ENCODE data around the gene CELF1. TPM values are rescaled to one million over a fixed set of nuclear protein-coding genes. Genes with fewer than 3 reads are reported as not detected.

The CELF1 gene
- total RNA-seq, 1 experiment from 2014 or later, result 157 TPM

DNA sequence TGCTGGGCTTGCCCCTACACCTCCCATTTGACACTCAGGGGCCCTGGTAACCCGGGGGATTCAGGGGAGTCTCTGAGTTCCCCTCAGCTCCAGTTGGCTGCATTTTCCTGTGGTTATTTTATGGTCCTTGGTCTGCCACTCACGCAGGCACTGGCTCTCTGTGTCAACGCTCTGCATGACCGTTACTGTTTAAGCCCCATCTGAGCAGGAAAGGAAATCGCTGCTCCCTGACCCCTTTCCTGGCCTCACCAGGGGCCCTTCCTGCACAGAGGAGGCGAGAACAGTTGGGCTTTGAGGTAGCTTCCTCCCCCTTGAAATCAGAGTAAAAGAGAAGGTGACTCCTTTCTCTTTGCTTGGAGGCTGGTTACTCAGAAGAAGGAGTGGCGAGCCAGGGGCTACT, 38.8 kb upstream of the CELF1 start:
- CTCF ChIA-PET, result no interaction called here
- Mint-ChIP-seq H3K9me3 (ENCODE audit: low read depth, unreplicated experiment) (no peaks in the 10 kb centered on the region), H3K27me3 (ENCODE audit: unreplicated experiment) (peaks cover 47% of the 10 kb centered on the region), H3K27ac (ENCODE audit: unreplicated experiment) (no peak overlapping the region), H3K4me1 (ENCODE audit: low read depth, unreplicated experiment) (no peaks in the 10 kb centered on the region), H3K36me3 (ENCODE audit: insufficient read depth, unreplicated experiment) (no peaks in the 10 kb centered on the region), H3K4me3 (ENCODE audit: low read depth, unreplicated experiment) (no peak overlapping the region)
- DNase-seq, result no peak
- TF ChIP-seq, protein P1, sequence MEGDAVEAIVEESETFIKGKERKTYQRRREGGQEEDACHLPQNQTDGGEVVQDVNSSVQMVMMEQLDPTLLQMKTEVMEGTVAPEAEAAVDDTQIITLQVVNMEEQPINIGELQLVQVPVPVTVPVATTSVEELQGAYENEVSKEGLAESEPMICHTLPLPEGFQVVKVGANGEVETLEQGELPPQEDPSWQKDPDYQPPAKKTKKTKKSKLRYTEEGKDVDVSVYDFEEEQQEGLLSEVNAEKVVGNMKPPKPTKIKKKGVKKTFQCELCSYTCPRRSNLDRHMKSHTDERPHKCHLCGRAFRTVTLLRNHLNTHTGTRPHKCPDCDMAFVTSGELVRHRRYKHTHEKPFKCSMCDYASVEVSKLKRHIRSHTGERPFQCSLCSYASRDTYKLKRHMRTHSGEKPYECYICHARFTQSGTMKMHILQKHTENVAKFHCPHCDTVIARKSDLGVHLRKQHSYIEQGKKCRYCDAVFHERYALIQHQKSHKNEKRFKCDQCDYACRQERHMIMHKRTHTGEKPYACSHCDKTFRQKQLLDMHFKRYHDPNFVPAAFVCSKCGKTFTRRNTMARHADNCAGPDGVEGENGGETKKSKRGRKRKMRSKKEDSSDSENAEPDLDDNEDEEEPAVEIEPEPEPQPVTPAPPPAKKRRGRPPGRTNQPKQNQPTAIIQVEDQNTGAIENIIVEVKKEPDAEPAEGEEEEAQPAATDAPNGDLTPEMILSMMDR (IDR thresholded peaks at IDR 0.05; ENCODE audit: unreplicated experiment), result no peak
- intact Hi-C loops (cut with micrococcal nuclease; ENCODE audit: unreplicated experiment), result no loop called here
- BruUV-seq (replicated peaks), result no TSS peak

DNA sequence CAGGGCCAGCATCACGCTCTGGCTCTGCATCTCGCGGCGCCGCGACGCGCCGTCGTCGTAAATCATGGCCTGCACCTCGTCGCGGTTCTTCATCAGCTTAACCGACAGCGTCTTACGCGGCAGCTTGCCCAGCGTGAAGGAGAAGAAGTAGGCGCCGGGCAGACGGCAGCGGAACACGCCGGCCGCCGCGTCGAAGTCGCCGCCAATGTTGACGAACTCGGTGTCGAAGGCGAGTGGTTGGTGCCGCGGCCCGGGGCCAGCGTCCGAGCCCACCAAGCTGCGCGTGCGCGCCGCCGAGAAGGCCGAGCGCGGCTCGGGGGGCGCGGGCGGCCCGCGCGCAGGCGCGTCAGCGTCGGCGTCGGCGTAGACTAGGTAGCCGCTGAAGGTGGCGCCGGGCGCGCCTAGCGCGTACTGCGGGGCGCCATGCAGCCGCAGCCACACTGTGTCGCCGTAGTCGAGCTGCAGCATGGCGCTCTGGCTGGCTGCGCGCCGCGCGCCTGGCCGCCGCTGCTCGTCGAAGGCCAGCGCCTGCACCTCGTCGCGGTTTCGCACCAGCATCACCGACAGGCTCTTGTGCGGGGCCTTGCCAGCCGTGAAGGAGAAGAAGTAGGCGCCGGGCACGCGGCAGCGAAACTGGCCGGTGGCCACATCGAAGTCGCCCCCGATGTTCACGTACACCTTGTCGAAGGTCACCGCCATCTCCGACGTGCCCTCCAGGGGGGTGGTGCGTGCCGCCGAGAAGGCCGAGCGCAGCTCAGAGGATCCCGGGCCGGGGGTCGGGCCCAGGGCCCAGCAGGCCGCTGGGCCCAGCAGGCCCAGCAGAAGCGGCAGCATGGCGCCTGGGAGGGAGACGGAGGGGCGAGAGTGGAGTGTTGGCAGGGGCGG, 37.3 kb upstream of the CELF1 start:
- no TSS peak for BruUV-seq (replicated peaks)
- Mint-ChIP-seq H3K36me3 (ENCODE audit: insufficient read depth, unreplicated experiment) (no peaks in the 10 kb centered on the region), H3K4me1 (ENCODE audit: low read depth, unreplicated experiment) (no peaks in the 10 kb centered on the region), H3K9me3 (ENCODE audit: low read depth, unreplicated experiment) (no peaks in the 10 kb centered on the region), H3K27me3 (ENCODE audit: unreplicated experiment) (peaks cover 34% of the 10 kb centered on the region), H3K4me3 (ENCODE audit: low read depth, unreplicated experiment) (no peak overlapping the region), H3K27ac (ENCODE audit: unreplicated experiment) (no peak overlapping the region)
- CTCF ChIA-PET, result no interaction called here
- no peak for DNase-seq
- intact Hi-C loops (cut with micrococcal nuclease; ENCODE audit: unreplicated experiment), result no loop called here
- TF ChIP-seq, protein P1 (IDR thresholded peaks at IDR 0.05; ENCODE audit: unreplicated experiment), result no peak

DNA sequence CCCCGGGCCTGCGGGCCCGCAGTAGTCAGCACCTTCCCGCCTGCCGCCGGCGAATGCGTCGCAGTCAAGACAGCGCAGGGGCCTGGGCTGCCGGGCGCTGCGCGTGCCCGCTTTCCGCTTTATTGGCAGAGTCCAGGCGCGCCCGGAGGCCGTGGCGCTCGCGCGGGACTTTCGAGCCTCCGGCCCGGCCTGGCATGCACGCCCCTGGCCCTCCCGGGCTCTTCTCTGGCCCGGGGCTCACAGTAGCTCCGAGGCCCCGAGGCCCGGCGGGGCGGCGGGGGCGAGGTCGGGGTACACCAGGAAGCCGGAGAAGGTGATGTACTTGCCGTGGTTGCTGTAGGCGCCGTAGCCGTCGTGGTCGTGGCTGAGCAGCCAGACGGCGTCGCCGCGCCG, 36.6 kb upstream of the CELF1 start:
- no TSS peak for BruUV-seq (replicated peaks)
- no peaks in the 10 kb centered on the region for H3K4me1 Mint-ChIP-seq (ENCODE audit: low read depth, unreplicated experiment)
- peaks cover 28% of the 10 kb centered on the region for H3K27me3 Mint-ChIP-seq (ENCODE audit: unreplicated experiment)
- CTCF ChIA-PET, result no interaction called here
- H3K4me3 Mint-ChIP-seq (ENCODE audit: low read depth, unreplicated experiment), result no peak overlapping the region
- TF ChIP-seq, protein P1 (IDR thresholded peaks at IDR 0.05; ENCODE audit: unreplicated experiment), result no peak
- no peak overlapping the region for H3K27ac Mint-ChIP-seq (ENCODE audit: unreplicated experiment)
- DNase-seq, result no peak
- H3K36me3 Mint-ChIP-seq (ENCODE audit: insufficient read depth, unreplicated experiment), result no peaks in the 10 kb centered on the region
- intact Hi-C loops (cut with micrococcal nuclease; ENCODE audit: unreplicated experiment), result no loop called here
- no peaks in the 10 kb centered on the region for H3K9me3 Mint-ChIP-seq (ENCODE audit: low read depth, unreplicated experiment)

DNA sequence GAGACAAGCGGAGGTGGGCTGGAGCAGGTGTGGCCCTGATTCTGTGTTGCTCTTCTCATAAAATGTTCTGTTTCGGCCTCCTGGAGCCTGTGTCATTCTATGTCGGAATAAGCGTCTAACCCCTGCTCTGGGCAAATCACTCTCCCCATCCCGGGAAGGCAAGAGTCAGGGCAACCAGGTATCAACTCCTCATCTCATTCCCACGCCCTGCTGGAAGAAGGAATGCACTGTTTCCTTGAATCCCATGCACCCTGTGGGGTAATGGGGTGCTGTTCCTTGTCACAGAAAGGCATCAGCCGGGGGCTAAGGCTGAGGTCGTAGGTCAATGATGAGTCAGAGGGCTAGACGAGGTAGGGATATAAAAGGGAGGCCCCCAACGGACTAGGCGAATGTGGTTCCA, 36.2 kb upstream of the CELF1 start:
- BruUV-seq (replicated peaks), result no TSS peak
- no peaks in the 10 kb centered on the region for H3K9me3 Mint-ChIP-seq (ENCODE audit: low read depth, unreplicated experiment)
- no peak for DNase-seq
- TF ChIP-seq, protein P1 (IDR thresholded peaks at IDR 0.05; ENCODE audit: unreplicated experiment), result no peak
- intact Hi-C loops (cut with micrococcal nuclease; ENCODE audit: unreplicated experiment), result no loop called here
- H3K4me3 Mint-ChIP-seq (ENCODE audit: low read depth, unreplicated experiment), result no peak overlapping the region
- peaks cover 23% of the 10 kb centered on the region for H3K27me3 Mint-ChIP-seq (ENCODE audit: unreplicated experiment)
- peaks cover 2% of the 10 kb centered on the region for H3K36me3 Mint-ChIP-seq (ENCODE audit: insufficient read depth, unreplicated experiment)
- no peaks in the 10 kb centered on the region for H3K4me1 Mint-ChIP-seq (ENCODE audit: low read depth, unreplicated experiment)
- CTCF ChIA-PET, result no interaction called here
- H3K27ac Mint-ChIP-seq (ENCODE audit: unreplicated experiment), result no peak overlapping the region

All from Calu3 (cell line).